Astrocyte (in vitro differentiated cells and primary cell): ENCODE data around the gene GDAP1L1. TPM values are rescaled to one million over a fixed set of nuclear protein-coding genes. Genes with fewer than 3 reads are reported as not detected.

ENCODE experiments used
- DNase-seq: peaks from one replicate; pipeline ENCODE4 v3.0.0-alpha.2; 2010; ENCODE audit warnings: low read depth
- FAIRE-seq: peaks from 2 replicates; lab custom pipeline; 2011; peaks lifted over from hg19 to GRCh38; lab: Jason Lieb, UNC
- H2AFZ ChIP-seq: 2 replicates; pipeline ENCODE4 v1.6.0; 2012; ENCODE audit warnings: low read depth, low read length, inconsistent platforms
- H3K27ac ChIP-seq: 2 replicates; pipeline ENCODE4 v1.5.1; 2011; ENCODE audit warnings: low read depth, low read length, inconsistent platforms
- H3K27me3 ChIP-seq: 2 replicates; pipeline ENCODE4 v1.6.0; 2011; ENCODE audit warnings: low read length, inconsistent platforms; ENCODE audit not compliant: insufficient read depth
- H3K36me3 ChIP-seq: 2 replicates; pipeline ENCODE4 v1.5.1; 2011; ENCODE audit warnings: low read length, inconsistent platforms; ENCODE audit not compliant: insufficient read depth
- H3K4me1 ChIP-seq: 2 replicates; pipeline ENCODE4 v1.5.1; 2011; ENCODE audit warnings: low read length, inconsistent platforms; ENCODE audit not compliant: insufficient read depth
- H3K4me2 ChIP-seq: 2 replicates; pipeline ENCODE4 v1.6.0; 2012; ENCODE audit warnings: low read length, inconsistent platforms
- H3K4me3 ChIP-seq: 2 replicates; pipeline ENCODE4 v1.5.1; 2011; ENCODE audit warnings: low read depth, mild to moderate bottlenecking, low read length, inconsistent platforms; ENCODE audit not compliant: insufficient read depth
- H3K79me2 ChIP-seq: 2 replicates; pipeline ENCODE4 v1.6.0; 2012; ENCODE audit warnings: mild to moderate bottlenecking, low read length, inconsistent platforms; ENCODE audit not compliant: insufficient read depth
- H3K9ac ChIP-seq: 2 replicates; pipeline ENCODE4 v1.6.0; 2012; ENCODE audit warnings: mild to moderate bottlenecking, low read length, inconsistent platforms
- H3K9me3 ChIP-seq: 2 replicates; pipeline ENCODE4 v1.5.1; 2012; ENCODE audit warnings: low read depth, mild to moderate bottlenecking, low read length, inconsistent platforms; ENCODE audit not compliant: insufficient read depth
- H4K20me1 ChIP-seq: 2 replicates; pipeline ENCODE4 v1.6.0; 2012; ENCODE audit warnings: low read length, inconsistent platforms; ENCODE audit not compliant: insufficient read depth
- H3K27ac Mint-ChIP-seq: one replicate; pipeline ENCODE4 v1.8.0; 2021; ENCODE audit warnings: mild to moderate bottlenecking, mixed read lengths; ENCODE audit not compliant: unreplicated experiment
- H3K27me3 Mint-ChIP-seq: one replicate; pipeline ENCODE4 v1.8.0; 2021; ENCODE audit warnings: low read depth, mixed read lengths; ENCODE audit not compliant: unreplicated experiment
- H3K36me3 Mint-ChIP-seq: one replicate; pipeline ENCODE4 v1.8.0; 2021; ENCODE audit warnings: low read depth, mixed read lengths; ENCODE audit not compliant: unreplicated experiment
- H3K4me1 Mint-ChIP-seq: one replicate; pipeline ENCODE4 v1.8.0; 2021; ENCODE audit warnings: low read depth, mixed read lengths; ENCODE audit not compliant: unreplicated experiment
- H3K4me3 Mint-ChIP-seq: one replicate; pipeline ENCODE4 v1.8.0; 2021; ENCODE audit warnings: mild to moderate bottlenecking, moderate library complexity, mixed read lengths; ENCODE audit not compliant: unreplicated experiment
- H3K9me3 Mint-ChIP-seq: one replicate; pipeline ENCODE4 v1.8.0; 2021; ENCODE audit warnings: mild to moderate bottlenecking, mixed read lengths; ENCODE audit not compliant: unreplicated experiment
- CTCF ChIP-seq: IDR thresholded peaks from 2 replicates; pipeline ENCODE4 v1.5.1; 2011; ENCODE audit warnings: low read depth, mild to moderate bottlenecking, inconsistent platforms, low read length, moderate library complexity; ENCODE audit not compliant: insufficient read depth
- EZH2 ChIP-seq: IDR thresholded peaks from 2 replicates; pipeline ENCODE4 v1.6.1; 2012; ENCODE audit warnings: mild to moderate bottlenecking, low read length, inconsistent platforms; ENCODE audit not compliant: insufficient read depth
- total RNA-seq: library from RNA; stranded (reverse); gene quantifications from 2 replicates; pipeline ENCODE4 v1.2.1, GENCODE V29; 2021

The GDAP1L1 gene
- total RNA-seq, 1 donor from 2014 or later: 0.64 TPM

GRCh38 chr20:44222633-44223368 lies 24.3 kb upstream of the GDAP1L1 start:
- no peaks in the 10 kb centered on the region for H3K9me3 Mint-ChIP-seq
- H3K27me3 Mint-ChIP-seq: peaks cover 4% of the 10 kb centered on the region

GRCh38 chr20:44223721-44224120 lies 23.4 kb upstream of the GDAP1L1 start:
- no peak overlapping the region for H3K4me3 Mint-ChIP-seq
- Histone ChIP-seq H3K4me3 (no peak overlapping the region), H3K27ac (no peak overlapping the region), H3K79me2 (no peaks in the 10 kb centered on the region), H3K36me3 (no peaks in the 10 kb centered on the region), H3K4me2 (no peak overlapping the region), H3K27me3 (no peaks in the 10 kb centered on the region), H3K9ac (no peak overlapping the region), H3K4me1 (no peaks in the 10 kb centered on the region), H2AFZ (no peak overlapping the region), H3K9me3 (no peaks in the 10 kb centered on the region), H4K20me1 (no peaks in the 10 kb centered on the region)
- peaks cover 13% of the 10 kb centered on the region for H3K4me1 Mint-ChIP-seq
- TF ChIP-seq CTCF (no peak), EZH2 (no peak)
- peaks cover 2% of the 10 kb centered on the region for H3K36me3 Mint-ChIP-seq
- DNase-seq: no peak
- H3K27me3 Mint-ChIP-seq: peaks cover 4% of the 10 kb centered on the region
- FAIRE-seq: no peak
- no peak overlapping the region for H3K27ac Mint-ChIP-seq
- no peaks in the 10 kb centered on the region for H3K9me3 Mint-ChIP-seq

More at GRCh38 chr20:44222633-44223368, 24.3 kb upstream of the GDAP1L1 start:
- no peak overlapping the region for H3K27ac ChIP-seq
- Mint-ChIP-seq H3K4me1 (peaks cover 20% of the 10 kb centered on the region), H3K4me3 (no peak overlapping the region), H3K36me3 (no peaks in the 10 kb centered on the region), H3K27ac (no peak overlapping the region)
- no peaks in the 10 kb centered on the region for H3K9me3 ChIP-seq
- no peak overlapping the region for H2AFZ ChIP-seq
- no peaks in the 10 kb centered on the region for H3K4me1 ChIP-seq
- no peak overlapping the region for H3K4me3 ChIP-seq
- no peak for DNase-seq
- H3K27me3 ChIP-seq: no peaks in the 10 kb centered on the region
- no peak for FAIRE-seq
- H4K20me1 ChIP-seq: no peaks in the 10 kb centered on the region
- no peaks in the 10 kb centered on the region for H3K36me3 ChIP-seq
- H3K79me2 ChIP-seq: no peaks in the 10 kb centered on the region
- no peak for TF ChIP-seq EZH2
- no peak for TF ChIP-seq CTCF
- H3K9ac ChIP-seq: no peak overlapping the region
- no peak overlapping the region for H3K4me2 ChIP-seq

- Histone ChIP-seq H3K4me1 (no peaks in the 10 kb centered on the region), H3K27me3 (no peaks in the 10 kb centered on the region), H3K36me3 (no peaks in the 10 kb centered on the region), H3K79me2 (no peaks in the 10 kb centered on the region), H2AFZ (no peak overlapping the region), H3K9ac (no peak overlapping the region), H3K9me3 (no peaks in the 10 kb centered on the region), H3K4me3 (no peak overlapping the region), H3K27ac (no peak overlapping the region), H3K4me2 (no peak overlapping the region), H4K20me1 (no peaks in the 10 kb centered on the region)
- DNase-seq: no peak
- Mint-ChIP-seq H3K27ac (no peak overlapping the region), H3K27me3 (peaks cover 6% of the 10 kb centered on the region), H3K4me3 (no peak overlapping the region), H3K9me3 (no peaks in the 10 kb centered on the region), H3K4me1 (peaks cover 3% of the 10 kb centered on the region), H3K36me3 (peaks cover 2% of the 10 kb centered on the region)
- TF ChIP-seq CTCF (no peak), EZH2 (no peak)
- FAIRE-seq: no peak
Observed at GRCh38 chr20:44224637-44225036, 22.5 kb upstream of the GDAP1L1 start.
